Stimulated activated CD4-positive, alpha-beta T cell treated with anti-CD3 and anti-CD28 coated beads, Interleukin-12 subunit alpha, Interleukin-12 subunit beta, amount 100 ng/mL, for 48 hours (primary cell): ENCODE data around the gene RPS6KA5.
"Not testable (repeated sequence)": the region's sequence is repeated elsewhere in the genome, so short reads cannot be mapped to it uniquely, and the experiment has no call there.

ENCODE experiments used
- DNase-seq, 3 donors: peaks; one replicate each; pipeline ENCODE4 v3.0.0-alpha.2; 2020; ENCODE audit warnings: low read depth in 2 of 3, low spot score in 1 of 3

The RPS6KA5 gene

GRCh38 chr14:90874599-90874998 lies 185.8 kb downstream of the RPS6KA5 start:
- no peak for DNase-seq

DNA sequence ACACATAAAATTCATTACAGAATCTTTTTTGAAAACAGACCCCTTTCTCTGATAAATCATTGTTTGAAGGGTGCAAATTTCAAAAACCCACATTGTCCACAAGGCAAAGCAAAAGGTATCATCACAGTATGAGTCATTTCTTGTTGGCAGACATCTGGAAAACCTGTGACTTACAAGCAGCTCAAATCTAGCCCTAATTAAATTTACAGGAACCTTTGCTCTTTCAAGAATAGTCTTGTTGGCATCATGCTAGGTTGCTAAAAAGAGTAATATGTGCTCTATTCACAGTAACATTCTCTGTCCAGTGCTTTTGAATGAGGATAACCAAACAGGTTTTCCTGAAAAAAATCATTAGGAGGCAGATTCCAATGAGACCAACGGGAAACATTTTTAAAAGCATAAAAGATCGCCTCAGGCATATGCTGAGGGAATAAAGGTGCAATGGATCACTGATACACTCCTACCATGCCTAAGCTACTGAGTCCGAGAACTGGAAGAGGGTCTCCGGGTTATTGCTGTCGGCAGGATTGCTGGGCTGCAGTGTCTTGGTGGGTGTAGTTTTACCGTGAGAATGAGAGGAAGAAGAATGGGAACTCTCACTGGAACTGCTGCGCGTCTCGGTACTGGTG lies 188.7 kb downstream of the RPS6KA5 start:
- DNase-seq, result no peak

- no peak for DNase-seq
These were observed 189.4 kb downstream of the RPS6KA5 start for GRCh38 chr14:90870950-90871604.

DNA sequence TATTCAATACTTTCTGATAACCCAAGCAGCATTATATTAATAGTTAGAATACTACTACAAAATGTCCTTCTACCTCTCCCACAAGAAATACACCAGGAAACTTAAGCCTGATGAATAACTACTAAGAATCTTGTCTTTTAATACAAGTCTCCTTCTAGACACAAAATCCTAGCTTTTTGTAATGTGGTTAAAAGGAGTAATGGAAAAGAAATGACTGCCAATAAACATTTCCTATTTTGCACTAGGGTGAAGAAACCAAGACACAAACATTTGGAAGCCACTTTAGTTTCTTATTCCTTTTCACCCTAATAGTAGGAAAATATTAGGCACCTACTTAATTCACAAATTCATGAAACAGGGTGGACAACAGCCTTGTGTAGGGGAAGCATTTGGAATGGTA lies 192.9 kb downstream of the RPS6KA5 start:
- no peak for DNase-seq

GRCh38 chr14:90866833-90867232 lies 193.6 kb downstream of the RPS6KA5 start:
- DNase-seq, result no peak

- no peak for DNase-seq
These were observed 195.7 kb downstream of the RPS6KA5 start for GRCh38 chr14:90864741-90865140.

DNA sequence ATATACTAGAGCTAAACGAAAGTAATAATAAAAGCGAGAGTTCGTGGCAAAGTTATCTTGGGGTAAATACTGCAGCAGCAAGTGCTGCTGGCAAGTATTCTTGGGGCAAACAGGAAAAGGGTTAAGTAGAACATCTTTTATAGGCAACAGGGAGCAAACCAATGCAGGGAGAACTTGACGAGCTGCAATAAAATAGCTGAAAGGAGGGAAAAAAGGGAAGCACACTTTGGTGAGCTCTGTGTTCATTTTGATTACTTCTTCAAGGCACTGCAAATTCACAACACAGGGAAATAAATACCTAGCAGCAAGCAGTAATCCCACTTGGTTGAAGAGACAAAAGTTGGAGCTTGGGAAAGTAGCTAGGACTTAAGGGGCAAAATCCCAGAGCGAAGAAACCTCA lies 201.9 kb downstream of the RPS6KA5 start:
- no peak for DNase-seq

DNA sequence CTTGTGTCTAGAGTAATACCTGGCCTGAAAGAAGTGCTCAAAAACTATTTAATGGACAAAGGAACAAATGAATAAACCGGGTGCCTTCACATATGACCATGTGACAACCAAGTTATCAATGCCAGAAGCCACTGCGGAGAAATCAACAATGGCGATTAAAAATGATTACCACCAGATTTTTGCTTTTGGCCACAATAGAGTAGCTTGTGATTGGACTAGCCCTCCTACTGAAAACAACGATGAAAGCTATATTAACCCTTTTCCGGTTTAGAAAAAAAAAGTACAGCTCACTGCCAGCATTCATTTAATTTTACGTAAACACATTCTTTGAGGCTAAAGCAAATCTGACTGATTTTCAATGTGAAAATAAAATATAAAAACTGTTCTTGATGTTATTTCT lies 202.6 kb downstream of the RPS6KA5 start:
- no peak for DNase-seq

DNA sequence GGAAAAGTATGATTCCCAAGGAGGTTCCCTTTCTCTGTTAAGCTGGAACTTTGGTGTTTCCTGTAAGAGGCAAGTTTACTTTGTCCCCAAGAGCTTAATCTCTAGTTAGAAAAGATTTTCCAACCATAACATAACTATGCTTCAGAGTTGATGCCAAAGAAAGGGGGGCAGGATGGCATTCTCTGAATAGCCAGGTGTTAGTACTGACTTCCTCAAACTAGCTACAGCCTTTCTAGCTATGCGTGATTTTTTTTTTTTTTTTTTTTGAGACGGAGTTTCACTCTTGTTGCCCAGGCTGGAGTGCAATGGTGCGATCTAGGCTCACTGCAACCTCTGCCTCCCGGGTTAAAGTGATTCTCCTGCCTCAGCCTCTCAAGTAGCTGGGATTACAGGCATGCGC lies 204.3 kb downstream of the RPS6KA5 start:
- not testable (repeated sequence) for DNase-seq

DNA sequence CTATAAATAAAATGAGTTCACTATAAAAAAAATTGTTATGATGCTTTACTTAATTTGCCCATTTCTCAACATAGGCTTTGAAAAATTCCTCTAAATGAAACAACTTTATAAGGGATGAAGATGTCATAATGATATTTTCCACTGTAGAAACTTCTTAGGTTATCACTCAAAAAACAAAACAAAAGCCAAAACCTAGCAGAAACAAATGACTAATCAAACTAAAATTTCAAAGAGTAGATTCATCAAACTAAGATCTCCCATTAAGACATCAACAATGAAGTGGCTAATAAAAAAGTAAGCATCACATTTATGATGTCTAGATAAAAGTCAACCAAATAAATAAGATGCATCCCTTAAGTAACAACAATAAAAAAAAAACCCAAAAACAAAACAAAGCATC lies 207.3 kb downstream of the RPS6KA5 start:
- DNase-seq, result no peak

DNA sequence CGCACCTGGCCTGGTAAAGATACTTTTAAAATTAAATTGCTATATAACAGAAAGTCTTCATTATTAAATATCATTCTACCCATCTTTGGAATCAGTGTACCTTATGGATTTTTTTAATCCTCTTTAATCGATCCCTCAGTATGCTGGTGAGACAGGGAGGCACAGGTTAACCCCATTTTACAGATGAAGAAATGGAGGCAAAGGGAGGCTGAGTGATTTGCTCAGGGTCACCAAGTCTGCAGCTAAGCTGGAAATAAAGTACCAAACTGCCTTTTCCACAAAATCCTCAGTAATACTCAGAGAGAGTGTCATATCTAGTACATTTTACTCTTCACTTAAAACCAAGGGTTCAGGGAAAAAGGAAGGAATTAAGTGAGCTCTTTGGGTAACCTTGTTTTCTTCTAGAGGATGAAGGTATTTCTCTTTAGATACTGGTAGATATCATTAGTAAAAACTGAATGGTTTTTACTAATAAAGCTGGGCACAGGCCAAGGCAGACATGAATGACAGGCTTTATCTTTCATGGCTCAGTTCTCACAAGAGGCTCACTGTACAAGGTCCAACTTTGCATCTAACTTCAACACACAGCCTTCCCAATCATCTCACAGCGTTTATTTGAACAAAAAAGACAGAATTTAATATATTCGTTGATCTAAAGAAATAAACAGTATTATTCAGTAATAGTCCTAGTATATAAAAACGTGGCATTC lies 209.0 kb downstream of the RPS6KA5 start:
- DNase-seq, result no peak

GRCh38 chr14:90850487-90850886 lies 210.0 kb downstream of the RPS6KA5 start:
- no peak for DNase-seq

DNA sequence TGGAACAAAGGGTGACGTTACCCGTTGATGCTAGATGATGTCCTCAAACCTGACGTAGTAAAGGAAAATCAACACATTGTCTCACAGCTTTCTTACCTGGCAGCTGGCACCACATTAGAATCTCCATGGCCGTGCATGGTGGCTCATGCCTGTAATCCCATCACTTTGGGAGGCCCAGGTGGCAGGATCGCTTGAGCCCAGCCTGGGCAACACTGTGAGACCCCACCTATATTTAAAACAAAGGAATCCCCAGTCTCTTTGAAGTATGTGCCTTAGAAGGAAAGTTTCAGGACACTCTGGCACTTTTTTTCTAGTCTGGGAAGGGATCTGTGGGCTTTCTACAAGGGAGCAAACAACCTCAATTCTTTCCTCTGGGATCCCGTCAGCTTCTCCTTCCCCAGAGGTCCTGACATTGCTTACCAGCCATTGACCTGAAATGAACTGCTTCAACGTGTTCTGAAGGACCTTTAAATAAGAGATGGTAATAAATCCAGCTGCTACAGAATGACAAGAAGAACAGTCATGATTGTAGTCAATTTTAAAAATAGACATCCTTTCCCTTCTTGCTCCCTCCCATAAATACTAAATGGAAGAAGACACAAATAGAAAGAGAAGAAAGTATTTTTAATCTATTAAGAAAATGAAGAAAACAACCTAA lies 210.5 kb downstream of the RPS6KA5 start:
- DNase-seq, result no peak

- DNase-seq, result no peak
These were observed 211.3 kb downstream of the RPS6KA5 start for GRCh38 chr14:90848944-90849731.

DNA sequence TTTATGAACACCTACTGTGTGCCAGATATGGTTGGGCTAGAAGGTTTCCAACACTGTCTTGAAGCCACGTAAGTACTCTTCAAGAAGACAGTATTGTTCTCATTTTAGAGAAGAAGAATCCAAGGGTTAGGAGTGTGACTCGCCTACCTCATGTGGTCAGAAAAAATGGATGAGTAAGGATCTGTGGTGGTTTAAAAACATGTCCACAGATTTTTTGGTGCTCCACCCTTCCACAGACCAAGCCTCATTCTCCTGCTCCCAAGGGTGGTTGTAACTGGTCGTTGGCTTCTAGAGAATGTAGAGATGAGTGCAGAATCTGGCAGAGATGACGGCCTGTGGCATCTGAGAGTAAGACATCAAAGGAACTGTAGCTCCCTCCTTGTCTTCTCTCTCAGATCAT lies 213.9 kb downstream of the RPS6KA5 start:
- DNase-seq, result no peak

- no peak for DNase-seq
These were observed 216.1 kb downstream of the RPS6KA5 start for GRCh38 chr14:90844321-90844720.

DNA sequence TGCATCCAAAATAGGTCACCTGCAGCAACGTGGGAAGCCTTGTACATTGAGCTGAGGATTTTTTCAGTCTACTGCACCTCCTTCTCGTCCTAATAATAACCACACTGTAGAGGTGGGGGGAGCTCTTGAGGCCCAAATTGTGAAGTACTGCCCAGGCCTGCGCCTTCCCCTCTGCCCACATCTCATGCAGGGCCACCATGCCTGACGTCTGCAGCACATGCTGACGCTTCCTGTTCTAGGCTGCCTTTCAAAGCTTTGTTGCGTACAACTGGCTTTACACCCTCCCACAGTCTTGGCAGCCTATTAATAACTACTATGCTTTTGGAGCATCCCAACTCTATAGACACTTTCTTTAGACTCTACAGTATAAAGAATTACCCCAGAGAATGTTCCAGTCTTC lies 217.7 kb downstream of the RPS6KA5 start:
- no peak for DNase-seq

DNA sequence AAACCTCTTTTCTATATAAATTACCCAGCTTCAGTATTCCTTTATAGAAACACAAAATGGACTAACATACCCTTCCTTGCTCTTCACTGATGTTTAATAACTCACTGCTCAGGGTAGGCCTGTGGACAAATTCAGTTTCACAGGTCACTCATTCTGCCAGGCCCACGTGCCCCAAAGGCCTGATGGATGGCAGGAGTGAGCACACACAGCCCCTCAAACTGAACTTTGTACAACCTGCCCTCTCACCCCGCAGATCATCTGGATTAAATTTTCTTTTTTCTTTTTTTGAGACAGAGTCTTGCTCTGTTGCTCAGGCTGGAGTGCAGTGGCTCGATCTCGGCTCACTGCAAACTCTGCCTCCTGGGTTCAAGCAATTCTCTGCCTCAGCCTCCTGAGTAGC lies 219.8 kb downstream of the RPS6KA5 start:
- DNase-seq, result not testable (repeated sequence)

GRCh38 chr14:90839889-90840266 lies 220.6 kb downstream of the RPS6KA5 start:
- DNase-seq, result no peak

DNA sequence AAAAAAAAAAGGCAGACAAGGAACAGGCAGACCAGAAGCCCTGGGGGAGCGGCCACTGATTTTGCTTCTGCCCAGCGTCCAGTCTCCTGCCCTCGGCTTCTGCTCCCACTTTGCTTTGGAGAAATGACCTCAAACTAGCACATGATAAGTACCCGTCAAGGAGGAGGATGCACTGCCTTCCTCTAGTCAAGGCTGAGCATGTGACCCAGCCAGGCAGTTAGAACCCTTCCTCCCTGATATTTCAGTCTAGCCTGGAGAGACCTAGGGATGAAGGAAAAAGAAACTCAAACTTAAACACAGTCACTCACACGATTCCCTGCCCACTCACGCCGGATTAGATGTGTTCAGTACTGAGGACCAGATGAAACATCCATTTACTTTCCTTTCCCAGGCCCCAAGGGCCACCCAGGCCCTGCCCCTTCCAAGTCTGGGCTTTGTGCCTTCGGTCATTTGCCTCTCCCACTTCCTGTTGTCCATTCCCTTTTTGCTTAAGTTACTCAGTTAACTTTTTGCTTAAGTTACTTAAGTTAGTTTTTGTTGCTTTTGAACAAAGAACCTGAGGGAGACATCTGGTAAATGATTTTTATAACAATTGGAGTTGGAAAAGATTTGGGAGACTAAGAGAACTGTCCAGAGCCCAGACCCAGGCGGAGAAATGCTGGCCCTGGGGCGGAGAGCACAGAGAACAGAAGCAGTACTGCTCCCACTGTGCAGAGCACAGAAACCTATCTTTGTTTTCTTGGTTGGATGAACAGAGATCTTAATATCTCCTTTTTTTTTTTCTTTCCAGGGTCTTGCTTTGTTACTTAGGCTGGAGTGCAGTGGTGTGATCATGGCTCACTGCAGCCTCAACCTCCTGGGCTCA lies 221.2 kb downstream of the RPS6KA5 start:
- DNase-seq, result no peak
